ENCODE measurements around the gene SPAG16.

DNA sequence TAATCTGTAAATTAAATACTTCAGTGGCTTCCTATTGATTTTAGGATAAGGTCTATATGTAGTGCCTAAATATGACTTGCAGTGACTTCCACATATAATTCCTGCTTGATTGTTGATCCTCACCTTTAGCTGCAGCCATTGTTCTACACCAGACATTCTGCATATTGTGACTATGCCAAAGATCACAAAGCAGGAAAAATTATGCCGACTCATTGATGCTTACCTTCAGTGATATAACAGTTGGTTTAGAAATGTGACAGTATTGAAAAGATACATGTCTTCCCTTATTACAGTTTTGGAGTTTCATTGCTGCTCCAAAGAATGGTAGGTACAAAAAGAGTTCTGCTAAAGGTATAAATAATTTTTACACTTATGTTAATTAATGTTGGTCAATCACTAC is 12.3 kb upstream of the SPAG16 start:
- TF ChIP-seq, protein P1, sequence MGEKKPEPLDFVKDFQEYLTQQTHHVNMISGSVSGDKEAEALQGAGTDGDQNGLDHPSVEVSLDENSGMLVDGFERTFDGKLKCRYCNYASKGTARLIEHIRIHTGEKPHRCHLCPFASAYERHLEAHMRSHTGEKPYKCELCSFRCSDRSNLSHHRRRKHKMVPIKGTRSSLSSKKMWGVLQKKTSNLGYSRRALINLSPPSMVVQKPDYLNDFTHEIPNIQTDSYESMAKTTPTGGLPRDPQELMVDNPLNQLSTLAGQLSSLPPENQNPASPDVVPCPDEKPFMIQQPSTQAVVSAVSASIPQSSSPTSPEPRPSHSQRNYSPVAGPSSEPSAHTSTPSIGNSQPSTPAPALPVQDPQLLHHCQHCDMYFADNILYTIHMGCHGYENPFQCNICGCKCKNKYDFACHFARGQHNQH (CRISPR knock-in tag; IDR thresholded peaks at IDR 0.05): no peak
- TF ChIP-seq, protein P2, sequence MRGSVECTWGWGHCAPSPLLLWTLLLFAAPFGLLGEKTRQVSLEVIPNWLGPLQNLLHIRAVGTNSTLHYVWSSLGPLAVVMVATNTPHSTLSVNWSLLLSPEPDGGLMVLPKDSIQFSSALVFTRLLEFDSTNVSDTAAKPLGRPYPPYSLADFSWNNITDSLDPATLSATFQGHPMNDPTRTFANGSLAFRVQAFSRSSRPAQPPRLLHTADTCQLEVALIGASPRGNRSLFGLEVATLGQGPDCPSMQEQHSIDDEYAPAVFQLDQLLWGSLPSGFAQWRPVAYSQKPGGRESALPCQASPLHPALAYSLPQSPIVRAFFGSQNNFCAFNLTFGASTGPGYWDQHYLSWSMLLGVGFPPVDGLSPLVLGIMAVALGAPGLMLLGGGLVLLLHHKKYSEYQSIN (CRISPR knock-in tag; IDR thresholded peaks at IDR 0.05; ENCODE audit: borderline replicate concordance): no peak
- TF ChIP-seq, protein P3, sequence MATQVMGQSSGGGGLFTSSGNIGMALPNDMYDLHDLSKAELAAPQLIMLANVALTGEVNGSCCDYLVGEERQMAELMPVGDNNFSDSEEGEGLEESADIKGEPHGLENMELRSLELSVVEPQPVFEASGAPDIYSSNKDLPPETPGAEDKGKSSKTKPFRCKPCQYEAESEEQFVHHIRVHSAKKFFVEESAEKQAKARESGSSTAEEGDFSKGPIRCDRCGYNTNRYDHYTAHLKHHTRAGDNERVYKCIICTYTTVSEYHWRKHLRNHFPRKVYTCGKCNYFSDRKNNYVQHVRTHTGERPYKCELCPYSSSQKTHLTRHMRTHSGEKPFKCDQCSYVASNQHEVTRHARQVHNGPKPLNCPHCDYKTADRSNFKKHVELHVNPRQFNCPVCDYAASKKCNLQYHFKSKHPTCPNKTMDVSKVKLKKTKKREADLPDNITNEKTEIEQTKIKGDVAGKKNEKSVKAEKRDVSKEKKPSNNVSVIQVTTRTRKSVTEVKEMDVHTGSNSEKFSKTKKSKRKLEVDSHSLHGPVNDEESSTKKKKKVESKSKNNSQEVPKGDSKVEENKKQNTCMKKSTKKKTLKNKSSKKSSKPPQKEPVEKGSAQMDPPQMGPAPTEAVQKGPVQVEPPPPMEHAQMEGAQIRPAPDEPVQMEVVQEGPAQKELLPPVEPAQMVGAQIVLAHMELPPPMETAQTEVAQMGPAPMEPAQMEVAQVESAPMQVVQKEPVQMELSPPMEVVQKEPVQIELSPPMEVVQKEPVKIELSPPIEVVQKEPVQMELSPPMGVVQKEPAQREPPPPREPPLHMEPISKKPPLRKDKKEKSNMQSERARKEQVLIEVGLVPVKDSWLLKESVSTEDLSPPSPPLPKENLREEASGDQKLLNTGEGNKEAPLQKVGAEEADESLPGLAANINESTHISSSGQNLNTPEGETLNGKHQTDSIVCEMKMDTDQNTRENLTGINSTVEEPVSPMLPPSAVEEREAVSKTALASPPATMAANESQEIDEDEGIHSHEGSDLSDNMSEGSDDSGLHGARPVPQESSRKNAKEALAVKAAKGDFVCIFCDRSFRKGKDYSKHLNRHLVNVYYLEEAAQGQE (IDR thresholded peaks at IDR 0.05; ENCODE audit: borderline replicate concordance in 1 of 2, low read depth in 1 of 2, low read length in 2 of 2): no peak
- TF ChIP-seq, protein P4, sequence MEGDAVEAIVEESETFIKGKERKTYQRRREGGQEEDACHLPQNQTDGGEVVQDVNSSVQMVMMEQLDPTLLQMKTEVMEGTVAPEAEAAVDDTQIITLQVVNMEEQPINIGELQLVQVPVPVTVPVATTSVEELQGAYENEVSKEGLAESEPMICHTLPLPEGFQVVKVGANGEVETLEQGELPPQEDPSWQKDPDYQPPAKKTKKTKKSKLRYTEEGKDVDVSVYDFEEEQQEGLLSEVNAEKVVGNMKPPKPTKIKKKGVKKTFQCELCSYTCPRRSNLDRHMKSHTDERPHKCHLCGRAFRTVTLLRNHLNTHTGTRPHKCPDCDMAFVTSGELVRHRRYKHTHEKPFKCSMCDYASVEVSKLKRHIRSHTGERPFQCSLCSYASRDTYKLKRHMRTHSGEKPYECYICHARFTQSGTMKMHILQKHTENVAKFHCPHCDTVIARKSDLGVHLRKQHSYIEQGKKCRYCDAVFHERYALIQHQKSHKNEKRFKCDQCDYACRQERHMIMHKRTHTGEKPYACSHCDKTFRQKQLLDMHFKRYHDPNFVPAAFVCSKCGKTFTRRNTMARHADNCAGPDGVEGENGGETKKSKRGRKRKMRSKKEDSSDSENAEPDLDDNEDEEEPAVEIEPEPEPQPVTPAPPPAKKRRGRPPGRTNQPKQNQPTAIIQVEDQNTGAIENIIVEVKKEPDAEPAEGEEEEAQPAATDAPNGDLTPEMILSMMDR (CRISPR knock-in tag; IDR thresholded peaks at IDR 0.05): no peak
- TF ChIP-seq ZNF232 (CRISPR knock-in tag; IDR thresholded peaks at IDR 0.05; ENCODE audit: borderline replicate concordance) (no peak), ARNT (IDR thresholded peaks at IDR 0.05) (no peak), HIVEP1 (CRISPR knock-in tag; IDR thresholded peaks at IDR 0.05) (no peak), JUND (CRISPR knock-in tag; IDR thresholded peaks at IDR 0.05) (no peak)
- TF ChIP-seq, protein P5, sequence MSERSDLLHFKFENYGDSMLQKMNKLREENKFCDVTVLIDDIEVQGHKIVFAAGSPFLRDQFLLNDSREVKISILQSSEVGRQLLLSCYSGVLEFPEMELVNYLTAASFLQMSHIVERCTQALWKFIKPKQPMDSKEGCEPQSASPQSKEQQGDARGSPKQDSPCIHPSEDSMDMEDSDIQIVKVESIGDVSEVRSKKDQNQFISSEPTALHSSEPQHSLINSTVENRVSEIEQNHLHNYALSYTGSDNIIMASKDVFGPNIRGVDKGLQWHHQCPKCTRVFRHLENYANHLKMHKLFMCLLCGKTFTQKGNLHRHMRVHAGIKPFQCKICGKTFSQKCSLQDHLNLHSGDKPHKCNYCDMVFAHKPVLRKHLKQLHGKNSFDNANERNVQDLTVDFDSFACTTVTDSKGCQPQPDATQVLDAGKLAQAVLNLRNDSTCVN (CRISPR knock-in tag; IDR thresholded peaks at IDR 0.05; ENCODE audit: borderline replicate concordance): no peak
- TF ChIP-seq, protein P6, sequence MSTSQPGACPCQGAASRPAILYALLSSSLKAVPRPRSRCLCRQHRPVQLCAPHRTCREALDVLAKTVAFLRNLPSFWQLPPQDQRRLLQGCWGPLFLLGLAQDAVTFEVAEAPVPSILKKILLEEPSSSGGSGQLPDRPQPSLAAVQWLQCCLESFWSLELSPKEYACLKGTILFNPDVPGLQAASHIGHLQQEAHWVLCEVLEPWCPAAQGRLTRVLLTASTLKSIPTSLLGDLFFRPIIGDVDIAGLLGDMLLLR (CRISPR knock-in tag; IDR thresholded peaks at IDR 0.05): no peak
